8988T (cell line): ENCODE data around the gene PROKR1.
"Not testable (repeated sequence)": the region's sequence is repeated elsewhere in the genome, so short reads cannot be mapped to it uniquely, and the experiment has no call there.

Experiments used
- DNase-seq: peaks from one replicate; pipeline ENCODE4 v3.0.0; 2011

PROKR1 gene

GRCh38 chr2:68643011-68643873, at the start of gene PROKR1:
PROKR1 (plus strand) TSS chr2:68643579; CDS start chr2:68645822, 2,243 bp downstream.
- DNase-seq, result peak; percentile 38

GRCh38 chr2:68594041-68594440, 49.3 kb upstream of the PROKR1 start:
- DNase-seq, result no peak

DNA sequence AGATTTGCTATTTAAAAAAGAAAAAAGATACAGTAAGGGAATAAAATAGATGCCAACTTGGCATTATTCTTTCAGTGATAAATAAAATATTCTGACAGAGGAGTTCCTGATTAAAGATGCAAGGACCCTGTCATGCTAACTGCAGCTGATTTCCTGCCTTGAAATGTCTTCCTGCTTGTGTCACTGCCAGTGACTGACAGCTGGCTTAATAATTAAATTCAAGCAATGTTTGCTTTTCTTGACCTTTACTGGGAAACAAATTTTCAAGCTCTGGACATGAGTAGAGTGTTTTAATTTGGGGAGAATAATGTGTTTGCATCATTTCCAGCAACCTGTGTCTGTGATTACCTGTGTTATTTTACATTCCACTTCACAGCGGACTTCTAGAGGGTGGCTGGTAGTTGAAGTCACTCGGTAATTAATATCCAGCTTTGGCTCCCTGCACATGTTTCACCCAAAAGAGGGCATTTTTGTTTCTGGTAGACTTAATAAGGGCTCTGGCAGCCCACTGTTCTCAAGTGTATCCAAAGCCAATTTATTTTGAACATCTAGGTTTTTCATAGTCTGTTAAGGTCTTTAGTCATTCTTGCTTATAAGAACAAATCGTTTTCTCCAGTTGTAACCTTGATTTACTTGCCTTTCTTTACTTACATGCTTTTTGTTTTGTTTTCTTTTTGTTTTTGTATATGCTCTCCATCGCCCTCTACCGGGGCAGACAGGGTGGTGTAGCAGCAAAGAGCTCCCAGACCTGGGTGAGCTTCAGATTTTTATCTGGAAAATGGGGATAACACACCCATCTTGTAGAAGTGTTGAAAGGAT, 48.5 kb upstream of the PROKR1 start:
- DNase-seq, result no peak

DNA sequence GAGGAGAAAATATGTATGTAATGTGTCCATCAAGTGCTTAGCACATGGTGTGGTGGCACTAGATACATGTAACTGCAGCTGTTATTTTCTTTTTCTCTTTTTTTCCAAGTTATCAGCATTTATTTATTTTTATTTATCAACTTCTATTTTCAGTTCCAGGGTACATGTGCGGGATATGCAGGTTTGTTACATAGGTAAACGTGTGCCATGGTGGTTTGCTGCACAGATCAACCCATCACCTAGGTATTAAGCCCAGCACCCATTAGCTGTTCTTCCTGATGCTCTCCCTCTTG, 47.9 kb upstream of the PROKR1 start:
- not testable (repeated sequence) for DNase-seq

- not testable (repeated sequence) for DNase-seq
Measured at GRCh38 chr2:68600495-68600894, 42.9 kb upstream of the PROKR1 start.

DNA sequence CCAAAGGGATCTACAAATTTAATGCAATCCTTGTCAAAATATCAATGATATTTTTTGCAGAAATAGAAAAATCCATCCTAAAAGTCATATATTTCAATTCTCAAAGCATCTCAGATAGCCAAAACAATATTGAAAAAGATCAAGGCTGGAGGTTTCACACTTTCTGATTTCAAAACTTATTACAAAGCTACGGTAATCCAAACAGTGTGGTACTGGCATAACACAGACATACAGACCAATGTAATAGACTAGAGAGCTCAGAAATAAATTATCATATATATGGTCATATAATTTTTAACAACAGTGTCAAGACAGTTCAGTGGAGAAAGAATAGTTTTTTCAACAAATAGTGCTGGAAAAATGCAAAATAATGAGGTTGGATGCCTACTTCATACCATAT, 40.3 kb upstream of the PROKR1 start:
- no peak for DNase-seq

DNA sequence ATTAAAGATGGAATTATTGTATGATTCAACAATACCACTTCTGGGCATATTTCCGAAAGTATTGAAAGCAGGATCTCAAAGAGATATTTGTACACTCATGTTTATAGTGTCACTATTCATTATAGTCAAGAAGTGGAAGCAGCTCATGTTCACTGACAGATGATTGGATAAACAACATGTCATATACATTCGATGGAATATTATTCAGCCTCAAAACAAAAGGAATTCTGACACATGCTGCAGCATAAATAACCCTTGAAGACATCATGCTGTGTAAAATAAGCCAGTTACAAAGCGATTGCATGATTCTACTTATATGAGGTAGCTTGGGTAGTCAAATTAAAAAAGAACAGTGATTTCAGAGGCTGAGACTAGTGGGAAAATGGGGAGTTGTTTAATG, 39.3 kb upstream of the PROKR1 start:
- no peak for DNase-seq

DNA sequence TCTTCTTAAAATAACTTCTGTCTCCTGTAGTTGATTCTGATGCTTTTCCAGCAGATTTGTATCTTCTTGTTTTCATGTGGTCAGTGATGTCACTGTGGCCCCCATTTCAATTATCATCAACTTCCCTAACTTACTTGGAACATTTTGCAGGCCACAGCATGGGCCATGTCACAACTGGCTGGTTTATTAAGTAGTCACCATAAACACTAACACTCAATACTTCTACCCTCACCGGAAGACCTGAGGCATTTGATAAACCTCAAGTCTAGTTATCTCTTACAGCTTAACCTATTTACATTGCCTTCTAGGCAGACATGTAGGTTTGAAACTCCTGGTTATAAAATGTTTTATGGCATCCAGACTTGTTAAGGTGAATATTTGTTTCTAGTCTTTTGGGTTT, 37.4 kb upstream of the PROKR1 start:
- no peak for DNase-seq

- DNase-seq, result no peak
Measured at GRCh38 chr2:68606759-68607158, 36.6 kb upstream of the PROKR1 start.

DNA sequence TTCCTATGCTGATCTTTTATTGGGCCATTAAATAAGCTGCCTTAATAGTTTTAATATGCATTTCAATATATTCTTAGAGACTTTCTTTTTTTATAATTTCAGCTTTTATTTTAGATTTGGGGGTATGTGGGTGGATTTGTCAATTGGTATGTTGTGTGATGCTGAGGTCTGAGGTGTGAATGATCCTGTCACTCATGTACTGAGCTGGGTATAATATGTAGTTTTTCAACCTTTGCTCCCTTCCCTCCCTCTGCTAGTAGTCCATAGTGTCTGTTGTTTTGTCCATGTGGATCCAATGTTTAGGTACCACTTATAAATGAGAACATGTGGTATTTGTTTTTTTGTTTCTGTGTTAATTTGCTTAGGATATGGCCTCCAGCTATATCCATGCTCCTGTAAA, 35.5 kb upstream of the PROKR1 start:
- DNase-seq, result no peak

DNA sequence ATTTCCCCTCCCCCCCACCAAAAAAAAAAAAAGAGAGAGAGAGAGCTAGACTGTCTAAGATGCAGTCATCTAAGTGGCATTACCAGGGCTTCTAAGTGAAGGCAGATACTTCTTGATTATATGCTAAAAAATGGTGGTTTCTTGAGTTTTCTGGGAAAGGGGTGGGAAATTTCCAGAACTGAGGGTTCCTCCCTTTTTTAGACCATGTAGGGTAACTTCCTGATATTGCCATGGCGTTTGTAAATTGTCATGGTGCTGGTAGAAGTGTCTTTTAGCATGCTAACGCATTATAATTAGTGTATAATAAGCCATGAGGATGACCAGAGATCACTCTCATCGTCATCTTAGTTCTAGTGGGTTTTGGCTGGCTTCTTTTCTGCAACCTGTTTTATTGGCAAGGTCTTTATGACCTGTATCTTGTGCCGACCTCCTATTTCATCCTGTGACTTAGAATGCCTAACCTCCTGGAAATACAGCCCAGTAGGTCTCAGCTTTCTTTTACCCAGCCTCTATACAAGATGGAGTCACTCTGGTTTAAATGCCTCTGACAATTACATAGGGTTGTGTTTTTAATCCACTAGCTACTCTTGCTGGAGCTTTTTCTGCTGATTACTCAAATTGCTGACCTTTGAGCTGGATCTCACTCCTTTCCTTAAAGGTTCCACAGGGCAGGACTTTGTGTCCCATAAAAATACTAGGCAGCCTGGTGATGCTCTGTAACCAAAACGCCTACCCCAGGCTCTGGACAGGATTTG, 30.4 kb upstream of the PROKR1 start:
- DNase-seq, result no peak

GRCh38 chr2:68620772-68621171, 22.6 kb upstream of the PROKR1 start:
- no peak for DNase-seq

DNA sequence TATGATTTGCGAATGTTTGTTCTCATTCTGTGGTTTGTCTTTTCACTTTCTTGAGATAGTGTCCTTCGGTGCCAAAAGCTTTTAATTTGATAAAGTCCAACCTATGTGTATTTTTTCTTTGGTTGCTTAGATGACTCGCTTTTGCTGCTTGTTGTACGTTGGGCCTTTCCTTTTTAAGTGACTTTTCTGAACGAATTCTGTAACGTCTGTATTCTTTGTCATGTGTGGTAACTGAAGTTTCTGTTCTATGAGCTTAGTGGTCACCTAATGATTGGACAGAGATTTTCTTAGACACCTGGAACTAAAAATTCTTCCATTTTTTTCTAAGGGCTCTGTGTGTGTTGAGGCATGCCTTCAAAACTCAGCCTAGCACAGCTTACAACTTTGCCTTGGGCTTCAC, 19.6 kb upstream of the PROKR1 start:
- DNase-seq, result no peak

- no peak for DNase-seq
Measured at GRCh38 chr2:68627615-68628014, 15.8 kb upstream of the PROKR1 start.

GRCh38 chr2:68632021-68632420, 11.4 kb upstream of the PROKR1 start:
- DNase-seq, result no peak

- DNase-seq, result no peak
Measured at GRCh38 chr2:68637047-68637446, 6.3 kb upstream of the PROKR1 start.

- DNase-seq, result no peak
Measured at GRCh38 chr2:68643874-68644485, 601 bp downstream of the PROKR1 start.

DNA sequence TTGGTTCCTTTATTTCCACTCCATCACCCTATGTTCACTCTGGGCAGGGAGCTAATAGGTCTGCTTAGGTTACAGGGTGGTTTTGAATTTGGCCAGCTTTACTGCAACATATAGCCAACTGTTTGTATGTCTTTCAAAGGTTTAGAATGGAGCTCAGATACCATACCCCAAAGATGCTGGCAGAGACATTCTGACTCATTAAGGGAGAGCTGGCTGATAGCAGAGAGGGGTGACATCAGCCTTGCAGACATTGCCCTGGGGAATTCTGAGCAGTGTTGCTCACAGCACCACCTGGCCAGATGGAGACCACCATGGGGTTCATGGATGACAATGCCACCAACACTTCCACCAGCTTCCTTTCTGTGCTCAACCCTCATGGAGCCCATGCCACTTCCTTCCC, 2.1 kb downstream of the PROKR1 start:
- DNase-seq, result no peak

GRCh38 chr2:68646303-68646702, 2.9 kb downstream of the PROKR1 start:
- DNase-seq, result no peak

GRCh38 chr2:68650645-68651044, 7.3 kb downstream of the PROKR1 start:
- DNase-seq, result no peak

- DNase-seq, result no peak
Measured at GRCh38 chr2:68653034-68653433, 9.7 kb downstream of the PROKR1 start.

DNA sequence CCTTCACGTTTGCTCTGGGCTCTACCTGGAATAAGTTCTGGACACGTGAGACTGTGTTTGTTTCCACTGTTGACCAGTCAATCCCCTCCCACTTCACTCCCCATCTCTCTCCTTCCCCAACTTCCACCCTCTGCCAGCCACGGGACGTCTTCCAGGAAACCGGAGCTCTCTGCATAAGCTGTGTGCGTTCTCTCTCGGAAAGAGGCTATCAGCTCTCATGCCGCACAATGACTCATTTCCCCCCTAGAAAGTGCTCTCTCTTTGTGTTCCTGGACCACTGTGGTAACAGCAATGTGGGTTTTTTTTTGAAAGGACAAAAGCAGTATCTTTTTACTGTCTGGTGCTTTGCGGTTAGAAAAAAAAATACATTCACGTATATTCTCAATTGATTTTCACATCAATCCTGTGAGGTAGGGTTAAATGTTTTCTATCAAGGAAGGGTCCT, 10.2 kb downstream of the PROKR1 start:
- no peak for DNase-seq

DNA sequence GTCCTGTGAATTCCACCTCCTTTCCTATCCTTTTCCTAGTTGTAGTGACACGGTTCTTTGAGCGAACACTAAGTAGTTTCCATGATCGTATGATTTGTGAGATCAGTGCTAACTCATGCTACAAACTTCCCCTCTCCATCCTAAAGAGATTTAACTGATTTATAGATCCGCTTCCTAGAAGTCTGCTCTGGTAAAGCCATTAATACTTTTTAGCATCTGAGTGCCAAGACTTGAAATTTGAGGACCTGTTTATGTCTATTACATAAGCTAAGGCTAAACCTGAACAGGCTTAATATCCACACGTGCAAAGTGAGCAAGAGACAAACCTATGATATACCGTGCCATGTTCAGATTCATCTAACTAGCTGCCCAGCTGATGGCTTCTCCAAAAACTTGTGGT, 14.9 kb downstream of the PROKR1 start:
- DNase-seq, result no peak
